Kidney epithelial cell (primary cell): ENCODE results near the gene STIP1. TPM values are rescaled to one million over a fixed set of nuclear protein-coding genes. Genes with fewer than 3 reads are reported as not detected.

Experiments
- DNase-seq: peaks from one replicate; pipeline ENCODE4 v3.0.0-alpha.2; 2010; ENCODE audit warnings: low read depth
- H3K27me3 ChIP-seq: 2 replicates; pipeline ENCODE4 v1.6.0; 2011; ENCODE audit warnings: low read length; ENCODE audit not compliant: control insufficient read depth, insufficient read depth
- H3K36me3 ChIP-seq: 2 replicates; pipeline ENCODE4 v1.5.1; 2011; ENCODE audit warnings: low read length; ENCODE audit not compliant: control insufficient read depth, insufficient read depth
- H3K4me3 ChIP-seq: 2 replicates; pipeline ENCODE4 v1.5.1; 2011; ENCODE audit warnings: low read depth, mild to moderate bottlenecking, control low read depth, low read length
- total RNA-seq: library from RNA; depleted of rRNA; stranded (reverse); fragments of >200 nt; gene quantifications from 2 replicates; pipeline ENCODE4 v1.2.3, GENCODE V29; 2015
- TF ChIP-seq, protein P1 (sequence below): IDR thresholded peaks from 2 replicates; pipeline ENCODE4 v1.5.1; 2011; ENCODE audit warnings: mild to moderate bottlenecking, moderate library complexity, low read length, control low read depth, inconsistent platforms; ENCODE audit not compliant: insufficient read depth, poor library complexity, severe bottlenecking

Gene STIP1
- total RNA-seq, 1 donor from 2014 or later = 138 TPM

GRCh38 chr11:64207256-64208085 is 21.5 kb downstream of the STIP1 start:
- peaks cover 2% of the 10 kb centered on the region for H3K36me3 ChIP-seq
- DNase-seq = no peak
- H3K4me3 ChIP-seq = no peak overlapping the region
- TF ChIP-seq, protein P1, sequence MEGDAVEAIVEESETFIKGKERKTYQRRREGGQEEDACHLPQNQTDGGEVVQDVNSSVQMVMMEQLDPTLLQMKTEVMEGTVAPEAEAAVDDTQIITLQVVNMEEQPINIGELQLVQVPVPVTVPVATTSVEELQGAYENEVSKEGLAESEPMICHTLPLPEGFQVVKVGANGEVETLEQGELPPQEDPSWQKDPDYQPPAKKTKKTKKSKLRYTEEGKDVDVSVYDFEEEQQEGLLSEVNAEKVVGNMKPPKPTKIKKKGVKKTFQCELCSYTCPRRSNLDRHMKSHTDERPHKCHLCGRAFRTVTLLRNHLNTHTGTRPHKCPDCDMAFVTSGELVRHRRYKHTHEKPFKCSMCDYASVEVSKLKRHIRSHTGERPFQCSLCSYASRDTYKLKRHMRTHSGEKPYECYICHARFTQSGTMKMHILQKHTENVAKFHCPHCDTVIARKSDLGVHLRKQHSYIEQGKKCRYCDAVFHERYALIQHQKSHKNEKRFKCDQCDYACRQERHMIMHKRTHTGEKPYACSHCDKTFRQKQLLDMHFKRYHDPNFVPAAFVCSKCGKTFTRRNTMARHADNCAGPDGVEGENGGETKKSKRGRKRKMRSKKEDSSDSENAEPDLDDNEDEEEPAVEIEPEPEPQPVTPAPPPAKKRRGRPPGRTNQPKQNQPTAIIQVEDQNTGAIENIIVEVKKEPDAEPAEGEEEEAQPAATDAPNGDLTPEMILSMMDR = no peak
- H3K27me3 ChIP-seq = no peaks in the 10 kb centered on the region

DNA sequence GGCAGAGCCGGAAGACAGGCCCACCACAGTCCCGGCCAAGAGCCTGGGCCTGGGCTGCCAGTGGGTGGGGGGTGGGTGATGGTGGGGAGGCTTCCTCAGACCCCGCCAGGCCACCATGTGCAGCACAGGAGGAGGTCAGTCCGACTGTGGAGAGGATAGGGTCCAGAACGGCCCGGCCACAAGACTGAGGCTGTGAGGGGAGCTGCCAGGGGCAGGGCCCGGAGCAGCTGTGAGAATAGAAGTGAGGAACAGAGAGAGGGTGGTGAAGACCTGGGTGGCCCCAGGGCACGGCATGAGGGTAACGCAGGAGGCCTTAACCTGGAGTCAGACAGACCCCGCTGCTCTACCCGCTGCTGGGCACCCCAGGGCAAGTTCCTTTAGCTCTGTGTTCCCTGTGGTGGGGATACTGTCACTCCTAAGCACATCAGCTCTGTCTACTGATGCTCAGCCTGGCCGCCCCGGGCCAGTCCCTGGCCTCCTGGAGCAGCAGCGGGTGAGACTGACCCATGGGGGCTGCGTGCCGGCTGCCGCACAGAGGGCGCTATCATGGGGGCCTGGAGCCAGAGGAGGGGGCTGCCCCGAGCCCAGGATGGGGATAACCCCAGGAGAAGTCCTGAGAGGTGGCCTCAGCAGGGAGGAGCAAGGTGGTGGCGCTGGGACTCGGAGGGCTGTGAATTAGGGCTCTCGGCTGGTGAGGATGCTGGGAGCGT is 22.3 kb downstream of the STIP1 start:
- H3K27me3 ChIP-seq = no peaks in the 10 kb centered on the region
- DNase-seq = no peak
- H3K4me3 ChIP-seq = no peak overlapping the region
- TF ChIP-seq, protein P1 = no peak
- peaks cover 2% of the 10 kb centered on the region for H3K36me3 ChIP-seq

DNA sequence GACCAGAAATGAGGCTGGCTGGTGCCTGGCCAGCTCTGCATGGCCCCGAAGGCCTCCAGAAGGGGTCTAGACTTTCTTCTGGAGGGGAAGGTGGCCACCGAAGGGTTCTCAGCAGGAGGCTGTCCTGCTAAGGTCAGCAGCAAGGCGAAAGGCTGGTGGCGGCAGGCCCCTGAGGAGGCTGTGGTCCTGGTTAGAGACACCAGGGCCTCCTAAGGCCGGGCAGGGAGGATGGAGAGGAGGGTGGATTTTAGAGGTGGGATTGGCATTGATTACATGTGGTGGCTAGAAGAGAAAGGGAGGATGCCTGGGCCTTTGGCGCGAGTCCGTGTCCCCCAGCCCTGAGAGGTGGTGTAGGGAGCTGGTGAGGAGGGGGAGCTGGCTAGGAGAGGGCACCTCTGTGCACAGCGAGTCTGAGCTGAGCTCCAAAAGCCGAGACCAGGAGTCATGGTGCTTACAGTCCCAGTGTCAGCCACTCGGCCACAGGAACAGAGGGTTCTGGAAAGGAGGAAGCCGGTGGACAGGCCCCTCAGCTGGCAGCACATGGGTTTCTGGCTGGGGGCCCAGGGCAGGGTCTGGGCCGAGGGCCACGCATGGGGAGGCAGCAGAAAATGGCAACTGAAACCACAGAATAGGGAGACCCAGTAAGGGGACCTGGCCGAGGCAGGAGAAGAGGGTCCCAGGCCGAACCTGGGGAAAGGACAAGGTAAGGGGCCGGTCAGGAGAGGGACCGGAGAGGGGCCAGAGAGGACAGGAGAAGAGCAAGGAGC is 23.0 kb downstream of the STIP1 start:
- Histone ChIP-seq H3K4me3 (no peak overlapping the region), H3K27me3 (no peaks in the 10 kb centered on the region), H3K36me3 (peaks cover 2% of the 10 kb centered on the region)
- DNase-seq = no peak
- TF ChIP-seq, protein P1 = no peak

GRCh38 chr11:64209563-64209843 is 23.5 kb downstream of the STIP1 start:
- Histone ChIP-seq H3K27me3 (no peaks in the 10 kb centered on the region), H3K4me3 (no peak overlapping the region), H3K36me3 (peaks cover 2% of the 10 kb centered on the region)
- TF ChIP-seq, protein P1 = no peak
- no peak for DNase-seq

DNA sequence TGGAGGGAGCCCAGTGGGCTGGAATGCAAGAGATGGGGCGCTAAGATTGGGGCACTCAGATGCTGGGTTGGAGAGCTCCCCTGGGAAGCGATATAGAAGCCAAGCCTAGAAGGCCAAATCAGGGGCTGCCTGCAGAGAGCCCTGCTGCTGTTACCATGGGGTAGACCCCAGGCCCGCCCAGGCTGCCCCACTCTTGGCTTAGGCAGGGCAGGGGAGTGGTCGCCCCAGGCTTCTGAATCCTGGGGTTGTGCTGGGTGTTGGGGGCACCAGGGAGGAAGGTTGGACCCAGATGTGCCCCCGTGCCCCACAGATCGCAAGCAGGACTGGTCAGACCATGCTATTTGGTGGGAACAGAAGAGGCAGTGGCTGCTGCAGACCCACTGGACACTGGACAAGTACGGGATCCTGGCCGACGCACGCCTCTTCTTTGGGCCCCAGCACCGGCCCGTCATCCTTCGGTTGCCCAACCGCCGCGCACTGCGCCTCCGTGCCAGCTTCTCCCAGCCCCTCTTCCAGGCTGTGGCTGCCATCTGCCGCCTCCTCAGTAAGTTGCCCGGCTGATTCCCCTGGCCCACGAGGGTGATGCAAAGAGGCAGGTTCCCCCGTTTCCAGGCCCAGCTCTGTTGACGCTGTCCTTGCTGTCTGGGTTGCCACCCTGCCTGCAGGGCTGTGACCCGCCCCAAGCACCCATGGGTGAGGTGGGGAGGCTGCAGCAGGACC is 24.5 kb downstream of the STIP1 start:
- Histone ChIP-seq H3K27me3 (no peaks in the 10 kb centered on the region), H3K36me3 (peaks cover 2% of the 10 kb centered on the region), H3K4me3 (no peak overlapping the region)
- TF ChIP-seq, protein P1 = no peak
- no peak for DNase-seq
